HFFc6 (cell line): ENCODE results near the gene ATF4. TPM values are rescaled to one million over a fixed set of nuclear protein-coding genes. Genes with fewer than 3 reads are reported as not detected.
A peak's percentile ranks its signal among the peaks of the same experiment; 100 is the strongest.

ENCODE experiments used
- DNase-seq: peaks from one replicate; pipeline ENCODE4 v3.0.0-alpha.2; 2018
- H3K27ac Mint-ChIP-seq: 2 replicates; pipeline ENCODE4 v1.8.0; 2020; ENCODE audit warnings: mild to moderate bottlenecking, mixed read lengths
- H3K27me3 Mint-ChIP-seq: 2 replicates; pipeline ENCODE4 v1.8.0; 2021; ENCODE audit warnings: mild to moderate bottlenecking, moderate library complexity, mixed read lengths; ENCODE audit not compliant: insufficient read depth
- H3K36me3 Mint-ChIP-seq: 2 replicates; pipeline ENCODE4 v1.8.0; 2021; ENCODE audit warnings: low read depth, mixed read lengths
- H3K4me1 Mint-ChIP-seq: 2 replicates; pipeline ENCODE4 v1.8.0; 2020; ENCODE audit warnings: low read depth, mixed read lengths
- H3K4me3 Mint-ChIP-seq: 2 replicates; pipeline ENCODE4 v1.8.0; 2020; ENCODE audit warnings: mild to moderate bottlenecking, moderate library complexity, mixed read lengths
- H3K9me3 Mint-ChIP-seq: 2 replicates; pipeline ENCODE4 v1.8.0; 2020; ENCODE audit warnings: mild to moderate bottlenecking, mixed read lengths
- CTCF ChIP-seq: fragments of 200-600 bp; sonication (generic); IDR thresholded peaks from 2 replicates; pipeline ENCODE4 v1.5.0; 2021; ENCODE audit warnings: antibody characterized with exemption, mild to moderate bottlenecking
- total RNA-seq, 6 experiments: library from RNA; stranded (reverse); fragmentation: NEBNext Ultra II Directional; extraction: Animal tissue kit (Norgen Biotek cat#: 25700); gene quantifications; 2 replicates in 1 of 6; 3 replicates in 5 of 6; pipeline ENCODE4 v1.2.3, GENCODE V29; 2021

ATF4 gene
- total RNA-seq, 6 experiments from 2014 or later = 227 to 271 (median 249) TPM

- peaks cover 38% of the 10 kb centered on the region for H3K4me1 Mint-ChIP-seq
- peaks cover 2% of the 10 kb centered on the region; the same call in 1 of the 2 replicates for H3K27me3 Mint-ChIP-seq
- H3K4me3 Mint-ChIP-seq = no peak overlapping the region
- H3K27ac Mint-ChIP-seq = no peak overlapping the region; the same call in 1 of the 2 replicates
- no peaks in the 10 kb centered on the region for H3K9me3 Mint-ChIP-seq
- H3K36me3 Mint-ChIP-seq = peaks cover 25% of the 10 kb centered on the region
- peak; percentile 78 for TF ChIP-seq CTCF
- DNase-seq = no peak
Observed at GRCh38 chr22:39514373-39514973, 5.9 kb upstream of the ATF4 start.

- H3K9me3 Mint-ChIP-seq = peaks cover 5% of the 10 kb centered on the region
- no peak overlapping the region for H3K4me3 Mint-ChIP-seq
- H3K4me1 Mint-ChIP-seq = peaks cover 38% of the 10 kb centered on the region
- H3K36me3 Mint-ChIP-seq = peaks cover 25% of the 10 kb centered on the region
- peaks cover 7% of the 10 kb centered on the region for H3K27me3 Mint-ChIP-seq
- no peak for TF ChIP-seq CTCF
- no peak for DNase-seq
- H3K27ac Mint-ChIP-seq = no peak overlapping the region
Observed at GRCh38 chr22:39515266-39516050, 4.9 kb upstream of the ATF4 start.

GRCh38 chr22:39517470-39517869, 2.9 kb upstream of the ATF4 start:
- no peak for DNase-seq
- H3K4me1 Mint-ChIP-seq = peaks cover 49% of the 10 kb centered on the region
- H3K27ac Mint-ChIP-seq = peak overlapping the region; percentile 61
- peaks cover 20% of the 10 kb centered on the region for H3K9me3 Mint-ChIP-seq
- peaks cover 26% of the 10 kb centered on the region for H3K27me3 Mint-ChIP-seq
- peaks cover 45% of the 10 kb centered on the region for H3K36me3 Mint-ChIP-seq
- no peak for TF ChIP-seq CTCF
- no peak overlapping the region for H3K4me3 Mint-ChIP-seq

GRCh38 chr22:39518144-39518786, 2.1 kb upstream of the ATF4 start:
- Mint-ChIP-seq H3K27me3 (peaks cover 34% of the 10 kb centered on the region), H3K9me3 (peaks cover 24% of the 10 kb centered on the region), H3K36me3 (peaks cover 53% of the 10 kb centered on the region), H3K4me3 (peak overlapping the region; percentile 97), H3K4me1 (peaks cover 57% of the 10 kb centered on the region), H3K27ac (peak overlapping the region; percentile 100)
- no peak for TF ChIP-seq CTCF
- no peak for DNase-seq

GRCh38 chr22:39518996-39519680, 1.2 kb upstream of the ATF4 start:
- Mint-ChIP-seq H3K27me3 (peaks cover 40% of the 10 kb centered on the region), H3K4me1 (peaks cover 63% of the 10 kb centered on the region), H3K27ac (peak overlapping the region; percentile 100), H3K9me3 (peaks cover 24% of the 10 kb centered on the region), H3K4me3 (peak overlapping the region; percentile 97), H3K36me3 (peaks cover 56% of the 10 kb centered on the region)
- peak; percentile 50 for DNase-seq
- no peak for TF ChIP-seq CTCF
